NCI-H1105 (cell line): ENCODE data around the gene ANXA4.
"Not testable (repeated sequence)": the region's sequence is repeated elsewhere in the genome, so short reads cannot be mapped to it uniquely, and the experiment has no call there.

Experiments
- DNase-seq: peaks from one replicate; lab custom pipeline; 2025; lab: John Stamatoyannopoulos, UW

The ANXA4 gene

DNA sequence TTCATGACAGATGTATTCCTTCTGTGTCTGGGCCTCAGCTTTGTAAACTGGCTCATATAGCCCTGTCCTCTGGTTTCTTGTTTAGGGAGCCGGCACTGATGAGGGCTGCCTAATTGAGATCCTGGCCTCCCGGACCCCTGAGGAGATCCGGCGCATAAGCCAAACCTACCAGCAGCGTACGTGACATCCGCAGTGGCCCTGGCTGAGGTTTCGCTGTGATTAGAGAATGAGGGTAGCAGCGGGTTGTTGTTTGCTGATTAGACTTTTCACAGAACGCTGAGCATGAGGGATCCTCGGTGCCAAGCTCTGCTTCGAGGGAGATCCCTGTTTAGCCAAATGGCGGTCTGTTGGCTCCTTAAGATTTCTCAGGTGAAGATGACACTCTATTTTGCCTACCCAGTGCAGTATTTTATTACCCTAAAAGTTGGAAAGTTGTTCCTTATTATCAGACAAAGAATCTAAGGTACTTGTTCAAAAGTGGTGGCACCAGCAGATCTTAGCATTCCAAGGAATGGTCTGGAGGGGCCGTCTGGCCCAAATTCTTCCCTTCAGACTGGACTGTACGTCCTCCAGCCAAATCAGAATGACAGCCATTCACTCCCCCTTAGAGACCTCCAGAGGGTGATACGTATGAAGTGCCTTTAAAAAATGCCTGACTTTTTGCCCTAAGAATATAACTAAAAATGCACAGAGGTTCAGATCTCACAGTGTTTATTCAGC lies 66.0 kb downstream of the ANXA4 start:
- DNase-seq: no peak

DNA sequence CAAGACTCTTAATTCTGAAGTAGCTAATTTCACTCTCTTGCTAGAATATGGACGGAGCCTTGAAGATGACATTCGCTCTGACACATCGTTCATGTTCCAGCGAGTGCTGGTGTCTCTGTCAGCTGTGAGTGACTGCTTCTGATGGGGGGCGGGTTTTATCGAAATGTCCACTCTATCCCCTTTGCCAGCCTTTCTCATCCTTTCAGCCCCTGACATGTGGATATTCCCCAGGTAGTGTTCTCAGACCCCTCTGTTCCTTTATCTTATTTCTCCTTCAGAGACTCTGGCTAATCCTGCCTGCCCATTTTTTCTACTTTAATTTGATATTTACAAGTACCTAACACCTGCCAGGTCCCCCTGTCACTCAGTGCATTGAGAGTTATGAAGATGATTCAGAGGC lies 68.6 kb downstream of the ANXA4 start:
- no peak for DNase-seq

DNA sequence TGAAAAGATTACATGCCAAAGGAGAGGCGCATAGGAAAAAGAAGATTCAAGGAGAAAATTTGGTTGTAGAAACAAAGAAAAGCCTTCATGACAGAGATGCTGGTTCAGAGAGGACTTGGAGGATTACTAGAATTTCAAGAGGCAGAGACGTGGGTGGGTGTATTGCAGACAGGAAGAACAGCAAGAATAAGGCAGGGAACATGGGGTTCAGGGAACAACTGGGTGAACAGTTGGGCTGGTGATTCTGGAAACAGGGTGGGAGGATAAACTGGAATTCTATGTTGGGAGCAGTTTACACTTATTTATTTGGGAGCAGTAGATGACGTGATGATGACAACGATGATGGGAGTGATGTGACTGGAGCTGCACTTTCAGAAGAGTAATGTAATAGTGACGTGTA lies 69.1 kb downstream of the ANXA4 start:
- no peak for DNase-seq

GRCh38 chr2:69811591-69811990 lies 69.7 kb downstream of the ANXA4 start:
- no peak for DNase-seq

GRCh38 chr2:69815717-69816116 lies 73.8 kb downstream of the ANXA4 start:
- no peak for DNase-seq

DNA sequence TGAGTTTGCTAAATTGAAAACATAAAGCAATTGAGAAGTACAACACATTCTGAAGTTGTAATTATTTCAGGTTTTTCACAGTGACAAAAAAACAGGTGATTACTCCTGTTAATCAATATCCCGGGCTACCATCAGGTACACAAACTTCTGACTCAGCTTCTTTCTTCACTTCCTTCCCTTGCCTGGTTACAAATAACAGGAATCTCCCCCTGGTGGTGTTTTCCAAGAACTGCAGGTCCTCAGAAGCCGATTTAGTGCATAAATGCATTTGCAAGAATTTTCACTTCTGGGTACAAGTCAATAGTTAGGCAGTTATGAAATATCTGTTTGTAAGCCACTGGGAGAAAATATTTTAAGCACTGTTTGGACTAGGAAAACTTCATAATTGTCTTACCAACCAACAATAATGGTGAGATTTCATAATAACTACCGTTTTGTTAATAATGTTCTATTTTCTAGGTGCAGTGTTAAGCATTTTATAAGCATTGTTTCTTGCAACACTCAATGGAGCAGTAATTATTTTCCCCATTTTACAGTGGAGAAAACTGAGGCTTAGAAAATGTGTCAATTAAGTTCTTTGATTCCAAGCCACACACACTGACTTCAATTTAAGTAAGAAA lies 75.1 kb downstream of the ANXA4 start:
- DNase-seq: peak; percentile 47

DNA sequence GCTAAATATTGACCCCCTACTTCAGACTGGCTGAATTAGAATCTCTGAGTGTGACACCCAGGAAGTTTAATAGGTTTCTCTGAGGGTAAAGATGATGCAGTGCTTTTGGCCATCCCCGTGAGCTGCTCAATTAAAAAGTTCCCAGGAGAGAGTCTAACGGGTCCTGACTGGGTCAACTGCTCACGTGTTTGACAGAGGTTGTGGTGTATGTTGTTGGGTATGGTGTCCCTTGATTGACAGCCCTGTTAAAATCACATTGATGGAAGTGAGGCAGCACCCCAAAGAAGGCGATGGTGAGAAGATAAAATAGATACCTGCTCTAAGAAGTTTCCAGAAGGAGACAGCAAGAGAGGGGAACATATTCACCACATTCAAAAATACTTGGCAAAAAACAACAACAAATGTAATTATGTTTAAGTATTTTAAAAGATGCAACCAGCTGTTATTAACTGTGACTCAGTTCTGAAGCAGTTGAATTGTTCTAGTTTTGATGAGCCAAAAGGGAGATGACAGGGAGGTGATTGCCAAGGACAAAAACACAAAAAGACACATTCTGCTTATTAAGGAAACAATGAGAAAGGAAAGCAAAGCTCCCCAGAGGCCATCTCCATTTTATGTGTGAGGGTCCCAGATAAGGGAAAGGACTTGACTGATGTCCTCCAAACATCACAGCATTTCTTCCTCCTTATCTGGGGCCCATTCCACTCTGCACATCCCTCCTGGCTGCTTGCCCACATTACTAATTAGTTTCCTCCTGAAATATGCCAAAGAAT lies 76.0 kb downstream of the ANXA4 start:
- no peak for DNase-seq

- no peak for DNase-seq
Measured at GRCh38 chr2:69827796-69828540, 86.0 kb downstream of the ANXA4 start.

DNA sequence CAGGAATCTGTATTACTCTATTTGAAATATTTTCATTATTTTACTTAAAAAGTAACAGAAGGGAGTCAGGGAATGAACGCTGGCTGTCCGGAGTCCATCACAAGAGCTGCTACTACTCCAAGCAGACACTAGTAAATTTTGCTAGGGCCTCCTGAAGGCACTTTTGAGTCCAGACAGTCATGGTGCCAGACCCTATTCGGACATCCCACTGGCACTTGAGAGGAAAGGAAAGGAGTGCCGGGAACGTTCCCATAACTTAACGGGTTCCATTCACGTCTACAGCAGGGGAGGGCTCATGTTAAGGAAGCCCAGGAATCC lies 87.0 kb downstream of the ANXA4 start:
- DNase-seq: no peak

GRCh38 chr2:69829256-69830044 lies 87.5 kb downstream of the ANXA4 start, which contains the start of gene GMCL1:
Gene GMCL1 (plus strand): TSS chr2:69829660. CDS start chr2:69829893, 233 bp downstream.
- peak; percentile 92 for DNase-seq

GRCh38 chr2:69830045-69830905 lies 88.3 kb downstream of the ANXA4 start:
- no peak for DNase-seq

DNA sequence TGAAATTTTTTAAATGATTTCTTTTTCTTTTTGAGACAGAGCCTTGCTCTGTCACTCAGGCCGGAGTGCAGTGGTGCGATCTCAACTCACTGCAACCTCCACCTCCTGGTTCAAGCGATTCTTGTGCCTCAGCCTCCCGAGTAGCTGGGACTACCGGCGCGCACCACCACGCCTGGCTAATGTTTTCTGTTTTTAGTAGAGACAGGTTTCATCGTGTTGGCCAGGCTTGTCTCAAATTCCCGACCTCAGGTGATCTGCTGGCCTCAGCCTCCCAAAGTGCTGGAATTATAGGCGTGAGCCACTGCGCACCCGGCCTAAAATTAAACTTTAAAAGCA lies 88.9 kb downstream of the ANXA4 start:
- not testable (repeated sequence) for DNase-seq

GRCh38 chr2:69831354-69831905 lies 89.5 kb downstream of the ANXA4 start:
- DNase-seq: no peak

DNA sequence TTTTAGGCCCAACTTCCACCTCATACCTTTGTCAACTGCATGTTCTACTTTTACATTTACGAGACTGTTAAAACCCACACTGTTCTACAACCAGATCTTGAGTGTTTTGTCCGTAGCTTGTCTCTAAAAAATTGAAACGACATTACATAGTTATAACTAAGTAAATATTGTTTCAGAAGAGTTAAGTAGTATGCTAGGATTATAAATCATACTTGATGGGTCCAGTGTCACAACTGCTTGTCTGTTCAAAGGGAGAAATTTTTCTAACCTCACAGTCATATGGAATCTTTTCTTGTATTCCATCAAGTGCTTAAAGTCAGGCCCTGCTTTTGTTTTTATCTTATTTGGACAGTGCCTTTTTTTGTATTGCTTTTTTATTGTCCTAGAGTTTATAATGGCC lies 91.8 kb downstream of the ANXA4 start:
- no peak for DNase-seq

DNA sequence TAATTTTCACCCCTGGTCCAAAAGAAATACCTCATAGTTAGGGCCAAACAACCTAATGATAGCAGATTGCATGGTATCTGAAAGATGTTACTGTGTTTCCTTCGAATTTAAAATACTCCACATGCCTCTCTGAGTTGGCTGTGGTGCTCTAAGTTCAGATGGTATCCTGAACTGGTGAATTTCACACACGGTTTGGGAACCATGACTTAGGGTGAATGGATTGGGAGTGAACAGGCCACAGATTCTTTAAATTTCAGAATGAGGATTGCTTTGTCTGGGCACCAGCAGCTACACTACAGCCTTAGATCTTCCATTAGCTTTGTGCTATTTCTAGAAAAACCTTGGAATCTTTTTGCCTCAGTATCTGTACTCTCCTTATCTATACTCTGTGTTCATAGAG lies 93.7 kb downstream of the ANXA4 start:
- no peak for DNase-seq

GRCh38 chr2:69836316-69836715 lies 94.4 kb downstream of the ANXA4 start:
- no peak for DNase-seq

DNA sequence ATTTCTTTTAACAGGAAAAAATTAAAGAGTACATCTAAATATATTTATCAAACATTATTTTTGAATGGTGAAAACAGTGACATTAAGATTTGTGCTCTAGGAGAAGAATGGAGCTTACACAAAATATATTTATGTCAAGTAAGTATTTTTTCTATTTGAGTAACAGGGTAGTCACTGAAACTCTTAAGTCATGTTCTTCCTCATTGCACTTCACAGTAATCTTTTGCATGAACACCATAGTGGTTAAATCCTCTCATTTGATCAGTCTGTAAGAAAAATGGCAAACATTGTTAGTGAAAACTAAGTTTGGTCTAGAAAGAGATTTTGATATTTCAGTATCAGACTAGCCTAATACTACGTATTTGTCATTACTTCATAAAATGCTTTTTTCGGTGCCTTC lies 95.6 kb downstream of the ANXA4 start:
- DNase-seq: no peak

GRCh38 chr2:69843993-69844392 lies 102.1 kb downstream of the ANXA4 start:
- no peak for DNase-seq

GRCh38 chr2:69844560-69844959 lies 102.6 kb downstream of the ANXA4 start:
- no peak for DNase-seq
